ENCODE data around the gene TIMP4. TPM values are rescaled to one million over a fixed set of nuclear protein-coding genes. Genes with fewer than 3 reads are reported as not detected.

Gene TIMP4
- total RNA-seq, 4 donors from 2014 or later, result 6.9 to 24.5 (median 16.5) TPM

Other genes with a start within 250 kb of the TIMP4 start
- 1 to 10 TPM; 1.5 to 9.3 (median 5.2) TPM for gene SYN2, start 154.5 kb downstream of the TIMP4 start, total RNA-seq
- gene PPARG, start 130.2 kb upstream of the TIMP4 start, total RNA-seq, result 10 to 100 TPM in 3 of 4 donors, 1 to 10 TPM in 1; 9.7 to 17.8 (median 11.7) TPM

Measured in suprapubic skin (tissue), 4 donors.